A549 (cell line): Measurements from ENCODE around the gene TMEM185B.

Source experiments
- EHMT2 ChIP-seq: fragments of 200-600 bp; sonication (generic); IDR thresholded peaks from 2 replicates; pipeline ENCODE4 v1.6.1; 2016; ENCODE audit warnings: antibody characterized with exemption, low read depth, mild to moderate bottlenecking, moderate library complexity
- MAZ ChIP-seq: fragments of 150-350 bp; IDR thresholded peaks from 2 replicates; pipeline ENCODE4 v1.6.1; 2014; ENCODE audit warnings: antibody characterized with exemption, low read depth, low read length, borderline replicate concordance
- POLR2A ChIP-seq: IDR thresholded peaks from 2 replicates; pipeline ENCODE4 v1.6.1; 2012; ENCODE audit warnings: mild to moderate bottlenecking, low read length
- SREBF2 ChIP-seq: fragments of 450-650 bp; IDR thresholded peaks from 2 replicates; pipeline ENCODE4 v1.6.1; 2014; ENCODE audit warnings: mild to moderate bottlenecking, moderate library complexity
- TP53 ChIP-seq: fragments of 250-450 bp; sonication (Bioruptor Pico); IDR thresholded peaks from 2 replicates; pipeline ENCODE4 v1.5.0; 2021; ENCODE audit warnings: mild to moderate bottlenecking, moderate library complexity
- TF ChIP-seq, protein P1 (sequence below): fragments of 450-650 bp; IDR thresholded peaks from 2 replicates; pipeline ENCODE4 v1.6.1; 2014; ENCODE audit warnings: antibody characterized with exemption
- TF ChIP-seq, protein P2 (sequence below): fragments of >200 bp; sonication (Bioruptor Twin); formaldehyde crosslinking; IDR thresholded peaks from 3 replicates; pipeline ENCODE4 v1.5.1; 2016
- TF ChIP-seq, protein P3 (sequence below): fragments of 200-600 bp; sonication (generic); IDR thresholded peaks from 2 replicates; pipeline ENCODE4 v1.6.1; 2016; ENCODE audit warnings: antibody characterized with exemption, mild to moderate bottlenecking, moderate library complexity
- TF ChIP-seq, protein P4 (sequence below): fragments of 150-350 bp; IDR thresholded peaks from 2 replicates; pipeline ENCODE4 v1.6.1; 2014; ENCODE audit warnings: low read depth, mild to moderate bottlenecking, low read length

DNA sequence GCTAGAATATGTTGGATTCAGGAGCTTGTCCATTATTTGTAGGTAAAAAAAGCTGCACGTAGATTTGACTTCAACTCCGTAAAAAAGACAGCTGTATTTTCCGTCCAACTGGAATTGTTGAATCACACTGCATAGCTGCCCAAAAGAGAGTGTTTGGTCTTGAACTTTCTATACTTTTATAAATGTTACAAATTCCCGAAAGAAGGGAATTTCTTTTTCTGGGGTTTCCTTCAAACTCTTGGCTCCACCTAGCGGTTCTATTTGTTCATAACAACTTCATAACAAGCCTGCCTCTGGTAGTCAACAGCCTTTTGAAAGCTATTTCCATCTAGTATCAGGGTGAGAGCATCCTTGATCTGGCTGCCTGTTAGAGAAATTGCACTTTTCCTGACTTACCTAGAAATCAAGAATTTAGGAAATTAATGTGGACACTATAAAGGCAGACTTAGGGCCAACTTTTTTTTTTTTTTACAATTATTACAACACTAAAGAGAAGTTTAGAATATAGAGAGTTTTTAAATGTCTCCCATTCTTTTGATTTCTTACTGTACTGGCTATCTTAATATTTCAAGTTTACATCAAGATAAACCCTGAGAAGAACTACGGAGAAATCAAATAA, 48.1 kb downstream of the TMEM185B start:
- TF ChIP-seq, protein P1, sequence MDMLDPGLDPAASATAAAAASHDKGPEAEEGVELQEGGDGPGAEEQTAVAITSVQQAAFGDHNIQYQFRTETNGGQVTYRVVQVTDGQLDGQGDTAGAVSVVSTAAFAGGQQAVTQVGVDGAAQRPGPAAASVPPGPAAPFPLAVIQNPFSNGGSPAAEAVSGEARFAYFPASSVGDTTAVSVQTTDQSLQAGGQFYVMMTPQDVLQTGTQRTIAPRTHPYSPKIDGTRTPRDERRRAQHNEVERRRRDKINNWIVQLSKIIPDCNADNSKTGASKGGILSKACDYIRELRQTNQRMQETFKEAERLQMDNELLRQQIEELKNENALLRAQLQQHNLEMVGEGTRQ, result no peak
- TF ChIP-seq, protein P2, sequence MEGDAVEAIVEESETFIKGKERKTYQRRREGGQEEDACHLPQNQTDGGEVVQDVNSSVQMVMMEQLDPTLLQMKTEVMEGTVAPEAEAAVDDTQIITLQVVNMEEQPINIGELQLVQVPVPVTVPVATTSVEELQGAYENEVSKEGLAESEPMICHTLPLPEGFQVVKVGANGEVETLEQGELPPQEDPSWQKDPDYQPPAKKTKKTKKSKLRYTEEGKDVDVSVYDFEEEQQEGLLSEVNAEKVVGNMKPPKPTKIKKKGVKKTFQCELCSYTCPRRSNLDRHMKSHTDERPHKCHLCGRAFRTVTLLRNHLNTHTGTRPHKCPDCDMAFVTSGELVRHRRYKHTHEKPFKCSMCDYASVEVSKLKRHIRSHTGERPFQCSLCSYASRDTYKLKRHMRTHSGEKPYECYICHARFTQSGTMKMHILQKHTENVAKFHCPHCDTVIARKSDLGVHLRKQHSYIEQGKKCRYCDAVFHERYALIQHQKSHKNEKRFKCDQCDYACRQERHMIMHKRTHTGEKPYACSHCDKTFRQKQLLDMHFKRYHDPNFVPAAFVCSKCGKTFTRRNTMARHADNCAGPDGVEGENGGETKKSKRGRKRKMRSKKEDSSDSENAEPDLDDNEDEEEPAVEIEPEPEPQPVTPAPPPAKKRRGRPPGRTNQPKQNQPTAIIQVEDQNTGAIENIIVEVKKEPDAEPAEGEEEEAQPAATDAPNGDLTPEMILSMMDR, result peak; percentile 76
- TF ChIP-seq POLR2A (no peak), EHMT2 (no peak), SREBF2 (no peak), TP53 (CRISPR knock-in tag) (no peak), MAZ (no peak)
- TF ChIP-seq, protein P3, sequence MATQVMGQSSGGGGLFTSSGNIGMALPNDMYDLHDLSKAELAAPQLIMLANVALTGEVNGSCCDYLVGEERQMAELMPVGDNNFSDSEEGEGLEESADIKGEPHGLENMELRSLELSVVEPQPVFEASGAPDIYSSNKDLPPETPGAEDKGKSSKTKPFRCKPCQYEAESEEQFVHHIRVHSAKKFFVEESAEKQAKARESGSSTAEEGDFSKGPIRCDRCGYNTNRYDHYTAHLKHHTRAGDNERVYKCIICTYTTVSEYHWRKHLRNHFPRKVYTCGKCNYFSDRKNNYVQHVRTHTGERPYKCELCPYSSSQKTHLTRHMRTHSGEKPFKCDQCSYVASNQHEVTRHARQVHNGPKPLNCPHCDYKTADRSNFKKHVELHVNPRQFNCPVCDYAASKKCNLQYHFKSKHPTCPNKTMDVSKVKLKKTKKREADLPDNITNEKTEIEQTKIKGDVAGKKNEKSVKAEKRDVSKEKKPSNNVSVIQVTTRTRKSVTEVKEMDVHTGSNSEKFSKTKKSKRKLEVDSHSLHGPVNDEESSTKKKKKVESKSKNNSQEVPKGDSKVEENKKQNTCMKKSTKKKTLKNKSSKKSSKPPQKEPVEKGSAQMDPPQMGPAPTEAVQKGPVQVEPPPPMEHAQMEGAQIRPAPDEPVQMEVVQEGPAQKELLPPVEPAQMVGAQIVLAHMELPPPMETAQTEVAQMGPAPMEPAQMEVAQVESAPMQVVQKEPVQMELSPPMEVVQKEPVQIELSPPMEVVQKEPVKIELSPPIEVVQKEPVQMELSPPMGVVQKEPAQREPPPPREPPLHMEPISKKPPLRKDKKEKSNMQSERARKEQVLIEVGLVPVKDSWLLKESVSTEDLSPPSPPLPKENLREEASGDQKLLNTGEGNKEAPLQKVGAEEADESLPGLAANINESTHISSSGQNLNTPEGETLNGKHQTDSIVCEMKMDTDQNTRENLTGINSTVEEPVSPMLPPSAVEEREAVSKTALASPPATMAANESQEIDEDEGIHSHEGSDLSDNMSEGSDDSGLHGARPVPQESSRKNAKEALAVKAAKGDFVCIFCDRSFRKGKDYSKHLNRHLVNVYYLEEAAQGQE, result no peak
- TF ChIP-seq, protein P4, sequence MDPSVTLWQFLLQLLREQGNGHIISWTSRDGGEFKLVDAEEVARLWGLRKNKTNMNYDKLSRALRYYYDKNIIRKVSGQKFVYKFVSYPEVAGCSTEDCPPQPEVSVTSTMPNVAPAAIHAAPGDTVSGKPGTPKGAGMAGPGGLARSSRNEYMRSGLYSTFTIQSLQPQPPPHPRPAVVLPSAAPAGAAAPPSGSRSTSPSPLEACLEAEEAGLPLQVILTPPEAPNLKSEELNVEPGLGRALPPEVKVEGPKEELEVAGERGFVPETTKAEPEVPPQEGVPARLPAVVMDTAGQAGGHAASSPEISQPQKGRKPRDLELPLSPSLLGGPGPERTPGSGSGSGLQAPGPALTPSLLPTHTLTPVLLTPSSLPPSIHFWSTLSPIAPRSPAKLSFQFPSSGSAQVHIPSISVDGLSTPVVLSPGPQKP, result no peak
